Thyroid gland (tissue), 4 donors: ENCODE results near the gene NRG3.

Experiments
- POLR2A ChIP-seq, 2 donors: fragments of 450-650 bp; IDR thresholded peaks; one replicate each; pipeline ENCODE4 v1.6.1; 2017; ENCODE audit warnings: antibody characterized with exemption in 2 of 2, mild to moderate bottlenecking in 2 of 2, moderate library complexity in 1 of 2
- TF ChIP-seq, protein P1 (sequence below), 6 experiments: fragments of 200-600 bp in 3 of 6; fragments of 450-650 bp in 3 of 6; sonication (generic) in 3 of 6; IDR thresholded peaks; one replicate each; pipeline ENCODE4 v1.5.1; 2016 to 2019; ENCODE audit warnings: antibody characterized with exemption in 6 of 6, mild to moderate bottlenecking in 2 of 6, inconsistent platforms in 1 of 6, moderate library complexity in 1 of 6

DNA sequence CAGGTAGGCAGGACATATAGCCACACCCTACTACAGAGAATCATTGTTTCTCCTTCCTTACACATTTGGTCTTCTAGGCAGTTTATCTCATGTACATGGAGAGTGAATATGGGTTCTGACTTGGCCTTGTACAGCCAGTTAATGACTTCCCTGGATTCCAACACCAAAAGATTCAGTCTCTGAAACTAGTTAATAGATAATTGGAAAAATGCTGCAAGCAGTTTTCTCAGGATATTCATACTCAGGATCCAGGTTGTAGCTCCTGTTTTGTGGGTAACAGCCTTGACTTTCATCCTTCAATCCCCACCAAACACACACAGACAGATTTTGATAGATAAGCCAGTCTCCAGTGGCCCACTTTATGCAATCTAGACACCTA lies 690.2 kb downstream of the NRG3 start:
- TF ChIP-seq, protein P1, sequence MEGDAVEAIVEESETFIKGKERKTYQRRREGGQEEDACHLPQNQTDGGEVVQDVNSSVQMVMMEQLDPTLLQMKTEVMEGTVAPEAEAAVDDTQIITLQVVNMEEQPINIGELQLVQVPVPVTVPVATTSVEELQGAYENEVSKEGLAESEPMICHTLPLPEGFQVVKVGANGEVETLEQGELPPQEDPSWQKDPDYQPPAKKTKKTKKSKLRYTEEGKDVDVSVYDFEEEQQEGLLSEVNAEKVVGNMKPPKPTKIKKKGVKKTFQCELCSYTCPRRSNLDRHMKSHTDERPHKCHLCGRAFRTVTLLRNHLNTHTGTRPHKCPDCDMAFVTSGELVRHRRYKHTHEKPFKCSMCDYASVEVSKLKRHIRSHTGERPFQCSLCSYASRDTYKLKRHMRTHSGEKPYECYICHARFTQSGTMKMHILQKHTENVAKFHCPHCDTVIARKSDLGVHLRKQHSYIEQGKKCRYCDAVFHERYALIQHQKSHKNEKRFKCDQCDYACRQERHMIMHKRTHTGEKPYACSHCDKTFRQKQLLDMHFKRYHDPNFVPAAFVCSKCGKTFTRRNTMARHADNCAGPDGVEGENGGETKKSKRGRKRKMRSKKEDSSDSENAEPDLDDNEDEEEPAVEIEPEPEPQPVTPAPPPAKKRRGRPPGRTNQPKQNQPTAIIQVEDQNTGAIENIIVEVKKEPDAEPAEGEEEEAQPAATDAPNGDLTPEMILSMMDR (IDR thresholded peaks at IDR 0.05): no peak
- no peak for TF ChIP-seq POLR2A (IDR thresholded peaks at IDR 0.05)
